Measurements from ENCODE around the gene CELF4.
A peak's percentile ranks its signal among the peaks of the same experiment; 100 is the strongest.

Gene CELF4

DNA sequence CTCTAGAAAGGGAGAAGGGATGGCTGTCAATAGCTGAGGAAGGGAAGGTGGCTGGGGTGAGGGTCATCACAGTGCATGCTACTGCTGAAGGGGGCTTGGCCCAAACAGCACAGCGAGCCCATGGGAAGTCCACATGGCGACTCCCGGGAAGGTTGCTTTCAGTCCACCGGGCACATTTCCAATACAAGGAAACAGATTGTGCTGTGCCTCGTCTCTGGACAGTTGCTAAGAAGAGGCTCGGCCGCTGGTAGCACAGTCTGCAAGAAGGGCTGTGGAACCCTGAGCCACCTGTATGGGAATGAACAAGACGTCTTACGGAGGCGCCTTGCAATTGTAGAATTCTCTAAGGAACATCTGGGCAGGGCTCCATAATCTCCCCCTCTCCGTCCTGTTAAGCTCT is 123.1 kb downstream of the CELF4 start:
- no peak for DNase-seq (ENCODE audit: low read depth)

DNA sequence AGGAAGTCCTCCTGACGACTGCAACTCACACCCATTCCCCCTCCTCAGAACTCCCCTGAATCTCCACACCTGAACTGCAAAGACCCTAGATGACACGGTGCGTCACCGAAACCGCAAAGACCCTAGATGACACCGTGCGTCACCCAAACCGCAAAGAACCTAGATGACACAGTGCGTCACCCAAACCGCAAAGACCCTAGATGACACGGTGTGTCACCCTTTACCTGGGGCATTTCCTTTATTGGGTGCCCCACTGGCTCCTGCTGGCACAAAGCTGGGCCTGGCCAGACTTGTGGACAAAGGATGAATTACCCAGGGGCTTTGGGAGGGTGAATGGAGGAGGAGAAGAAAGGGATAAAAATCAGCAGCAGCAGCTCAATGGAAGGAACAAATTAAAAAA is 123.8 kb downstream of the CELF4 start:
- DNase-seq (ENCODE audit: low read depth), result no peak

DNA sequence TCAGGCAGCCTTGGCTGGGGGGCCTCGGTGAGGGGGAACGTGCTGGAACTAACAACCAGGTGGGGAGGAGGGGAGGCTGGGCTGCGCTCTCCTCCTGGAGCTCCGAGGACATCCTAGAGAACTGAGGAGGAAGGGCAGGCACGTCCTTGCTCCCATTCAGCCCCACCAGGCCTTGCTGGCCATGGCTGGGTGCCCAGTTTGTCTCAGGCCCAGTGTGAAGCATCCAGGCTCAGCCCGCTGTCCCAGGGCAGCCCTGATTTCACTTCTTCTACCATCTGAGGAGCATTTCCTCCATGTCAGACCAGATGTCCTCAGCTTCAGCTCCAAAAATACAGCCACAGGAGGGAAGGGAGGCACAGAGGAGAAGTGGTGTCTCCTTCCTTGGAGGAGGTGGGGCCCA is 125.4 kb downstream of the CELF4 start:
- no peak for DNase-seq (ENCODE audit: low read depth)

DNA sequence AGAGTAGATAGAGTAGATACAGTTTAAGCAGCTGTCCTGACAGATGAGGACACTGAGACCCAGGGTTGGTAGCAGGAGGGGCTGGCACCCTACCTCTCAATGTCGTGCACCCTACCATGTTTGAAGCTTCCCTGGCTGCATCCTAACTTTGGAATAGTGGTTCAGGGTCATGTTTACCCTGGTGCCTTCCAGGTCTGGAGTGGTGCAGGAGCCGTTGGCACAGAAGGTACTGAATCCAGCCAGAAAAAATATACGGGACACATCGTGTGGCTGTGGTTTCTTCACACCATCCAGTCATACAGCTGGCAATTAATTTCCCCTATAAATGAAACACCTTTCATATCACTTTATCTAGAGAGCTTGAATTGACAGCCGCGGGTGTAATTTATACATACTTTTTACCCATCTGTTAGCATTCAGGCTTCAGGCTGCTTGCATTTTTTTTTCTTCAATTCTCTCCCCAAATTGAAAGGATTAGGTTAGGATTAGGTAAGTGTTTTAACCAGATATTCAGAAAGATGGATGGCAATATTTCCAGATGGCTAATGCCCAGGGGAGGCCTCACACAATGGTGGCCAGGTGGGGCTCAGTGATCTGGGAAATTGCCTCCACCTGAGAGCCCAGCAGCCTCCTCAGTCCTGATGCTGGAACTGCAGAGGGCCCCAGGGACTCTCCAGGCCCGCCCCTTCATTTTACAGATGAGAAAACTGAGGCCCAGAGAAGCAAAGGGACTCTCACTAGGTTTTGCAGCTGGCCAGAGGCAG is 127.0 kb downstream of the CELF4 start:
- no peak for DNase-seq (ENCODE audit: low read depth)

DNA sequence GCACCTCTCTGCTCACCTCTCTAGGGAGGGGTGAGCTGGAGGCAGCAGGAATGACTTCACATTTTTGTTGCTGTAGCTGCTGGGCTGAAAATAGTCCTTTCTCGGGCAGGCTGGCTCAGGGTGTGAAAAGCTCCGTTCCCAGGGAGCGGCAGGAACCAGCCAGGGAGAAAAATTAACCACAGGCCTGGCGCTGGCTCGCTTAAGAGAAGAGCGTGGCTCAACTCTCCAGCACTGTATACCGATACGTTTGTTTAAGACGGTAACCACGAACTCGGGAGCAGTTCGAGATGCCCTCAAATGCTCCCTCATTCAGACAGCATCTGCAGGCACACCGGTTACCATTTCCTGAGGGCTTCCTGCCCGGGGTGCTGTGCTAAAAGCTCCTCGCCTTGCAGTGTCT is 129.6 kb downstream of the CELF4 start:
- no peak for DNase-seq (ENCODE audit: low read depth)

DNA sequence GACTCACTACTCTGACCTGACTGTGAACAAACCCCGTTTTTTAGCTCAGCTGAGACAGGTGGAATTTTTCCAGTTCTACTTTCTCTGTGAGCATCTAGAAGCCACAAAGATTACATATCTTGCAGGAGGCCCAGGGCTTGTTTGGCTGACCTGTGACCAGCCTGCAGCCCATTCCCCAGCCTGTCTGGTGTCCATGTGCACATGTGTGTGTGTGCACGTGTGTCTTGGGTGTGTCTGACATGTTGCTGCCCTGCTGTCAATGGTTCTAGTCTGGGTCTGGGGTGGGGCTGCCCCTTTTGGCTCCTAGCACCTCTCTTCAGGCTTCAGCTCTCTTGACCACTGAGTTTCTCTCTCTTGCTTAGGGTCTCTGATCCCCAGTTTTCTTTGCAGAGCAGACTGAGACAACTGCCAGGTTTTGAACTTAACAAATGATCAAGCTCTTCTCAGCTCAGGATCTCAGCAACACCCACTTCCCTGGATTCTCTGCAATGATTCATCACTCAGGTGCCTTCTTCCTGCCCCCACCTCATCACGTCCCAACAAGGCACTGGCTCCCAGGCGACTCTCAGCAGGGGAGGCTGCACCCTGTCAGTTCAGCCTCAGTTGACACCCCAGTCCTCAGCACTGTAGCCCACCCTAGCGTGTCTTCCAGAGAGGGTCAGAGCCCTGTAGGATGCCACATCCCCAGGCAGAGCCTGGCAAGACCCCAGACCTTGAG is 130.3 kb downstream of the CELF4 start:
- no peak for DNase-seq (ENCODE audit: low read depth)

DNA sequence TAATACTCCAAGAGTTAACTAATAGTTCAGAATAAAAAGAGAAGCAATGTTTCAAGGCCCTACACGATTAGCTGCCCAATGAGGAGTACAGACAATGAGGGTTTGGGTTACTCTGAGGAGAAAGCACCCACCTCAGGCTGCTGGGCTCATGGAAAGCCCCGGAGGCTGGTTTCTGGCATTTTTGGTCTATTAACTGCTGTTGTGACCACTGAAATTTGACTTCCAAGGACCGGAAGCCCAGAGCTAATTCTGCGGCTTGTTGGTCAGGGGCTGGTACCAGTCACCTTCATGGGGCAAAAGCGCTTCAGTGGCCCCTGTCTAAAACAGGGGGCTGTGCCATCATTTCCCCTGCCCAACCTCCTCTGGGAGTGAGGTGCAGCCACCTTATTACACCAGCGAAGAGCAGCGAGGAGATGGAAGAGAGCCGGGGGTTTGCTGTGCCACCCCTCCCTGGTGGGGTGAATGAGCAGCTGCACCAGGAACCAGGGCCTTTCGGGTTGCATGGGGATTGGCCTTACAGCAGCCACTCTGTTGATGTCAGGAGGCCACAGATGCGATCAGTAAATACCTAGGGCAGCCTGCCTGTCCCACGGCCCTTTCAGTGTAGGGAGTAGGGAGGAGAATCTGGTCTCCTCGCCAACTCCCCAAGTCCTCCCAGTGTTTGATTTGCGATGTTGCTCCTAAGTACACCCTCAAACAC is 131.3 kb downstream of the CELF4 start:
- DNase-seq (ENCODE audit: low read depth), result no peak

DNA sequence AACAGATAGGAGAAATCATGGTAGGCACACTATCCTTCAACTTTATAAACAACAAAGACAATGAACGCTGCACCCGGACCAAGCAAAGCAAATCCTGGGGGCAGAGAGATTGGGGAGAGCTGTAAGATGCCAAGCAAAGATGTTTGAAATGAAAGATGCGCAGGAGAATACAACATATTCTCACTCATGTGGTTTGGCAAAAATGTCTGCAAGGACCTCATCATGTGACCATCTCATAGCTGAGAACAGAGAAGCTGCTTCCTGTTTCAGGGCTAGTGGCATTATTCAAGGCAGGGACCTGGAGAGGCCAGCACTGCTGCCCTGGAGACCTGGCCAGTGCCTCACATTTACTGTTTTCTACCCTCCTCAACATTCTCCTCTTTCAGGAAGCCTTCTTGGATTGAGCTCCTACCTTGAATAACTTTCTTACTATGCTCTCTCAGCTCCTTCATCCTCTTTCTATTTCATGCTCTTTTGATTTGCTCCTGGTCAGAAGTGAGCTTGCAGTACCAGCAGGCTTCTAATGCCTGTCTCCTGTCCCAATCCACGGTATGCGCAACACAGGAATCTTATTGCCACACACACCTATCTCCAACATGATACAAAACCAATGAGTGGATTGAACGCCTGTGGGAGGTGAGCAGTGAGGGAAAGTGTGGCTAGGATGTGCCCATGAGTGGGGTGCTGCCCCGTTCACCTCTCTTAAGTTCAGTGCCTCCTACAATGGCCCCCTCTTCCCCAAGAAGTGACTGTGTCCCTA is 133.0 kb downstream of the CELF4 start:
- no peak for DNase-seq (ENCODE audit: low read depth)

DNA sequence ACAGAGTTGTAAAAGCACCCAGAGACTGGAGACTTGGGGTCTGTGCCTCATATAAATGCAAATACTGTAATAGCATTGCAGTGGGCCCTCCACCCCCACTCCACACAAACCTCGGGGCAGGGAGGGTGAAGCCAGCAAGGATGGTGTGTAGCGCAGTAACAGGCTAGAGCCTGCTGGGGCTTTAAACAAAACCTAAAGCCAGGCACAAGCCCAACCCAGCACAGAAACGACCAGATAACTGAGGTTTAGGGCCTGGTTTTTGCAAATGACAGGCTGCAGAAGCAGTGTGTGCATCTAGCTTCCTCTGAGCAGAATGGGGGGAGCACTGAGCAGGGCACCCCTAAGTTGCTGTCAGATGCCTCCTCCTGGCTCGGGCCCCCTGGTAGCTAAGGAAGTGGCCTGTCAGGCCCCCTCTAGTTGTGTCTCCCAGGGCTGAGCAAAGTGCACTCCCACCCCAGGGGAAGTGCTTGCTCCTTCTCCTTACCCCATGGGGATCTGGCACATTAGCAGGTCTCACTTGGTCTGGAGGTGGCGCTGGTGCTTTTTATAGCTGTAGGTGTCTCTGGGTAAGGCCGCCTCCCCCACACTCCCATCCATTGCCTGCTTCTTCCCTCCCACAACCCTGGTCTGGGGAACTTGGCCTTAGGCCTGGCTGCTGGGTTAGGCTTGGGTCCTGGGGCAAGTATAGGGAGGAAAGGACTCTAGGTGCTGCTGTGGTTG is 135.1 kb downstream of the CELF4 start:
- no peak for DNase-seq (ENCODE audit: low read depth)

DNA sequence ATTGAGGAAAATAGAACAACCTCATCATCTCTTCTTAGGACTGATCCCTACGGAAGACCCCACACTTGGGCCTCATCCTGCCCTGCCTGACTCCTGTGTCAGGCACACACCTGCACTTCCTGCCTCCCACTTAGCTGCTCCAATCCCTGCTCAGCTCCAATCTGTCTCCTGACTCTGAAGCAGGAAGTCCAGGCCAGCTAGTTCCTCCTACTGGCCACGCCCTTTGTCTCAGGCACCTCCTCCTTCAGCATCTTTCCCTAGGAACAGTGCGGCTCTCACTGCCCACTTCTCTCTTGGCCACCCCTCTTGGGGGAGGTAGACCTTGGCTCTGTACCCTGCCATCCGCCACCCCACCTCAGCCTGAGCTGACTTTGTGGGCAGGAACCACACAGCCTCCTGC is 135.8 kb downstream of the CELF4 start:
- no peak for DNase-seq (ENCODE audit: low read depth)

DNA sequence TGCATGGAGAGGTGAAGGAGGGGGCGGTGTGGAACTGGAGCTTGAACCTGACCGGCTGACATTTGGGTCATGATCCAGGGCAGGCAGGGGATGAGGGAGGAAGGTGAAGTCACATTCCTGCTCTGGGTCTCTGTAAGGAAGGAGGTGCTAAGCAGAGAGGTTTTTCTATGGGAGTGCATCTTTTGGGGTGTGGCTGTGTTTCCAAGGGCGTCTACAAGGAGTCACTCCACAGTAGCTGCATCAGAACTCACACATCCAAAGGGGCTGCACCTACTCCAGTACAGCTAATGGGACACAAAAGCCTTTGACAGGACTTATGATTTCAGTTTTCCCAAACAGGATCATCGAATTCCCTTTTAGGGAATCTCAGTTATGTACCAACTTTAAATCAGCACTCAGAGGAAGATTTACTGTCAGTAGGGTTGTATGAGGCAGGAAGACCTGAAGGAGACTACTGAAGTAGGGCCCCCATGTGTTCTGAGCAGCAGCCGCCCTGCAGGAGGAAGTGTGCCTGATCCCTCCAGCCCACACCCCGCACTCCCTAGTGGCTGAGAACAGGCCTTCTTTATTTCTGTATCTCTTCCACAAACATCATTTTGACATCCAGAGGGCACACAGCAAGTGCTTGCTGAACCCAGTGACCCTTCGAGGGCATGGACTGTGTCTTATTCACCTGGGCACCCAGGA is 137.2 kb downstream of the CELF4 start:
- no peak for DNase-seq (ENCODE audit: low read depth)

DNA sequence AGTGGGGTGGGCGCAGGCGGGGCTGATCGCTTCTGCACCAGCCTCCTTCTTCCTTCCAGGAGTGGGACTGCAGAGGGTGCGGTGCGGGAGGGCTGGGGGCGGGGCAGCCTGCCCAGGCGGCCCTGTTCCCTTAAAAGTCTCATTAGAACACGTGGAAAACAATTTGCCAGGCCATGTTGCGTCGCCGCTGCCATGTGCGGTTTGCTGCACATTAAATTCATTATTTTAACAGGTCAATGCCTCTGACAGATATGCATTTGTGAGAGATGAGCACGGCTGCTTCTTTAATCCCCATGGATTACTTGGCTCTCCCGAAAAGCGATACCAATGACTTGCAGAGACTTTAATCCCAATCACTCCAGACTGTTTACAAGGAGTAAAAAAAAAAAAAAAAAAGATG is 139.0 kb downstream of the CELF4 start:
- DNase-seq (ENCODE audit: low read depth), result no peak

DNA sequence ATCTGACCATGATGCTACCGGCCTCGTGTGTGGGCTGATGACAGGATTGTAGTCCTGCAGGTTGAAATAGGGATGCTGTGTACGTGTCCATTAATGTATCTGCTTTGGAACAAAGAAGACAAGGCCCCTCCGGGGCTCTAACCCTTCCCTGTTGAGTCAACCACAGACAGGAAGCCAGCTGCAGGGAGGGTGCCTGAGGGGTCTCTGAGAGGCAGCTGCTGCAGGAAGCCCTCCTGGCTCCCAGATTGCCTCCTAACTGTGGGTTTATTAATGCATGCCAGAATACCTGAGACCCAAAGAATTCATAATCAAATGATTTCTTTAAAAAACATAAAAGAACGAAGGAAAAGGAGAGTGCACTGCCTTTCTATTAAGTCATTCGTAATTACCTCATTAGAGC is 140.4 kb downstream of the CELF4 start:
- DNase-seq (ENCODE audit: low read depth), result no peak

DNA sequence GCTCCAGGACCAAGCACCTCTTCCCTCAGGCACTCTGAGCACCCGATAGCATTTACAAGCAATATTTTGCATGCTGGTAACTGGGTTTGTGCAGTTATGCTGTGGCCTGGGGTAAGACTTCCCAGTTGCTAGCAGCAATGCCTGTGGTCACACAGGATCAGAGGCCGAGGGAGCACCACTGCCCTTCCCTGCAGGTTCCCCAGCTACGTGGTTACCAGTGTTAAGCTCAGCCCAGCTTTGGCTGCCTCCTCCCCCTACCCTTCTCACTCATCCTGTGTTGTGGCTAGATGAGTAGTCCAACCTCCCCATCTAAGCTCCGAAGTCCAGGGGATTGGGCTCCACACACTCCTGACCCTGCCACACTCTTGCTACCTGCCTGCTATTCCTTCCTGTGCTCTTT is 141.1 kb downstream of the CELF4 start:
- no peak for DNase-seq (ENCODE audit: low read depth)

DNA sequence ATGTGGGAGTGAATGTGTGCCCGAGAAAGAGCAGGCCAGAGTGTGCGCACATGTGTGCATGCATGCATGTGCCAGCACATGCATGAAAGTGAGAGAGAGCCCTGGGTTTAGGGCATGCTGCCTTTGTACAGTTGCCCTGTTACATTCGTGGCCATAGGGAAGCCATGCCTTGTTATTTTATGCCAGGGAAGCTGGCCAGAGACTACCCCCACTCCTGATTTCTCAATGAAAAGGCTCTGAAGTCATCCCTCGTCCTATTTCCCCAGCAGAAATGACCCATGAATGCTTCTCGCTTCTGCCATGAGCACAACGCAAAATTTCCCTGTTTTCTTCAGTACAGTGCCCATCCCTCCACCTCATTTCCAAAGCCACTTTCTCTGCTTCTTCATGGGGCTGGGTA is 143.0 kb downstream of the CELF4 start:
- DNase-seq (ENCODE audit: low read depth), result no peak

DNA sequence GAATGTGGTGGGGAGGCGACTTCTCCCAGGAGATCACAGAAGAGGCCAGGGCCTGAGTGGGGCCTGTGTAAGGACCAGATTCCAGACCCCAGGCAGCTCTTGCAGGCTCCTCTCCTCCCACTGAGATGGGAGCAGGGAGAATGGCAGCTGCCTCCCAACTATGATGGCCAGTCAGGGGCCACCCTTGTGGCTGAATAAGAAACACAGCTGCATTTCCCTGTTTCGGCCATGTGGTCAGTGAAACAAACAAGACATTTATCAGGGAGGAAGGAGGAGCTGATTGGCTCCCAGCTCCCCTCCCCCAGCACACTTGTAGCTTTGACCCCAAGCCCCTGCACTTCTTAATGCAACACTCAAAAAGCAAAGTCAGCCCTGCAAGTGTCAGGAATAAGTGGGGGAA is 143.5 kb downstream of the CELF4 start:
- DNase-seq (ENCODE audit: low read depth), result no peak

DNA sequence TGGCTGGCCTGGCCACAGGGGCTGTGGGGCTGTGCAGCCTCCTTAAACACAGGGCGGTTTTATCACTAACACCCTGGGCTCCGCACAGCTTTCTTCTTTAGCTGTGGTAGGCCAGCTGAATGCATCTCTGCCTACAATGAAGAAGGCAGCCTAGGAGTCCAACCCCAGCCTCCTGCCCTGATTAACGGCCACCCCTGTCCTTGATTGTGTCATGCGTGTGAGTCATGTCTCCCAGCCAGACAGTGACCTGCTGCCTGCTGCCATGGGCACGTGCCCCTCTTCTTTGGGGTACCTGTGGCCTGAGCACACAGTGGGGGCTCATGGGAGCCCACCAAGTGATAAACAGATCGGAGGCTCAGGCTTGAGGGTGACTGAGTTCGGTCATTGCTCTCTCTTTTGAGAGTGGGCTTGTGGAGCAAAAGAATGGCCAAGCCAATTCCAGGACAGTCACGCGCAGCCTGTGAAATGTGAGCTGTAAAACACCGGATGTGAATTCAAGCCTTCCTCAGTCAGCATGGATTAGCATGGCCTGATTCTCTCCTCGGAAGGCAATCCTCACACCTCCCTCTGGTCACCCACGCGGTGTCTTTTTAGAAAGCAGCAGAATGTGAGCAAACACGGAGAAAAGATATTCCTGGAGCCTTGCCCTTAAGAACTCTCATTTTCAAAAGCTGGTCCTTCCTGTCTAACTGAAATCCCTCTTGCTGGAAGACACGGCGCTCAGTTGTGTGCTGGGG is 144.1 kb downstream of the CELF4 start:
- DNase-seq (ENCODE audit: low read depth), result no peak

DNA sequence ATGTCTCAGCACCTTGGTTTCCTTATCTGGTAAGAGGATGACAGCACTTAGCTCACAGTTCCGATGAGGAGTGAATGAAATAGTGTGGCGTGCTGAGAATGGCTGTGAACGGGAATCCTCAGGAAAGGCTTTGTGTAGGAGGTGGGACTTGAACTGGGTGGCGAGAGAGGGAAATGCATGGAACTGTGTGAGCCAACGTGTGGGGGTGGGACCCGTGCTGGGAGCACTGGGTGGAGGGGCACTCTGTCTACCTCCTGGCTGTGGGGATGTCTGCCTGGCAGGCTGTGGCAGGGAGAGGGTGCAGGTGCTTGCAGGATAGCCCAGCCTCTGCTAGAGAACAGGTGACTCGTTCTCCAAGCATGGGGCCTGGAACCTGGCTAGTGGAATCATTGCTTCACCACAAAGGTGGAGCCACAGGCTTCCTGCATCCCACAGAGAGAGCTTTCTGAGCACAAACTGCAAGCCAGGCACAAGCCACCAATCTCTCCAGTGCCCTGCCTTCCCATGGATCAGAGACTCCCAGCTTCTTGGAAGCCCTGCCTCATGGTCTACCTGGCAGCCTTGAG is 145.2 kb downstream of the CELF4 start:
- DNase-seq (ENCODE audit: low read depth), result no peak

DNA sequence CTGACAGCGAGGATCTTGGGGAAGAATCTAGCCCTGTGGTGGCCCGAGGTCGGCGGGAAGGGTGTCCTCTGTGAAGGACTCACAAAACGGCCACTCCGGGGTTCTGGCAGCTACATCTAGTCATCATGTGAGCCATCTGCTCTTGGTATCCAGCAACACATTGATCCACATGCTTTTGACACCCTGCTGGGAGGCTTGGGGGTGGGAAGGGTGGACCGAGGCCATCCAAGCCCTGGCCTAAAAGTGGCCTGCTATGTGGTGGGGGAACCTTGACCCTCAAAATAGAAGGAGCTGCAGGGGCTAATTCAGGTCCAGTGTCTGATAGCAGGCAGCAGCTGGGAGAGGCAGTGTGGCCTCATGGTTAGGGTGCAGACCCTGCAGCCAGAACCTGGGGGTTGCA is 145.7 kb downstream of the CELF4 start:
- DNase-seq (ENCODE audit: low read depth), result no peak

DNA sequence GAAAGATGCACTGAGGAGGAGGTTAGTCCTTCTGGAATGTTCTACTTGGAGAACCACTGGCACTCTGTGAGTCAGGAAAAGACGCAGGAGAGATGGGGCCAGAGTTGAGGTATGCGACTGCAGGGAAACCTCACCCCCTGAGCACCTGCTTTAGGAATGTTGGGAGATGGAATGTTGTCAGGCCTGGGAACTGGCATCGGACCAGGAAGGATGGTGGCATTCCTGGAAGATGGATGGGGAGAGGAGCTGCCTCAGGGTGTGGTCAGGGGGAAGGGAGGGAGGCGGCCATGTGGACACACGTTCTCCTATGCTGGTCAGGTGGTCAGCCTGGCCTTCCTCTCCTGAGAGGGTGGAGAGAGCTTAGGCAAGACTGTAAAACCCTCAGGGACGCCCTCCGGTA is 146.3 kb downstream of the CELF4 start:
- peak; percentile 5 for DNase-seq (ENCODE audit: low read depth)

Data from HS-5 (cell line).